Natural killer cell (primary cell): ENCODE measurements around the gene AQR. TPM values are rescaled to one million over a fixed set of nuclear protein-coding genes. Genes with fewer than 3 reads are reported as not detected.

Source experiments
- ATAC-seq, 3 donors: fragments of 150-1000 bp in 2 of 3; fragments of 200-7000 bp in 1 of 3; cut with Tn5 transposase; 1 replicate in 1 of 3; 2 replicates in 2 of 3; pipeline ENCODE4 v1.10.0; 2021; ENCODE audit warnings: mild to moderate bottlenecking in 2 of 3, moderate library complexity in 2 of 3
- DNase-seq, 2 donors: peaks; one replicate each; pipeline versions ENCODE4 v3.0.0 to v3.0.0-alpha.2; 2013 to 2021; ENCODE audit warnings: mixed read lengths in 1 of 2
- H3K27ac ChIP-seq: one replicate; pipeline ENCODE4 v1.5.1; 2013; ENCODE audit warnings: mild to moderate bottlenecking, low read length
- H3K27me3 ChIP-seq: one replicate; pipeline ENCODE4 v1.6.1; 2013; ENCODE audit warnings: low read length; ENCODE audit not compliant: control insufficient read depth, insufficient read depth
- H3K36me3 ChIP-seq: one replicate; pipeline ENCODE4 v1.6.1; 2013; ENCODE audit warnings: low read length; ENCODE audit not compliant: control insufficient read depth, insufficient read depth
- H3K4me1 ChIP-seq: one replicate; pipeline ENCODE4 v1.6.1; 2013; ENCODE audit warnings: low read length; ENCODE audit not compliant: control insufficient read depth, insufficient read depth
- H3K4me3 ChIP-seq: one replicate; pipeline ENCODE4 v1.5.1; 2013; ENCODE audit warnings: low read length
- H3K9me3 ChIP-seq: one replicate; pipeline ENCODE4 v1.6.1; 2013; ENCODE audit warnings: low read length; ENCODE audit not compliant: control insufficient read depth, insufficient read depth
- H3K27ac Mint-ChIP-seq, 2 donors: one replicate each; pipeline ENCODE4 v1.8.0; 2022; ENCODE audit warnings: mild to moderate bottlenecking in 2 of 2, mixed read lengths in 2 of 2, moderate library complexity in 1 of 2
- H3K27me3 Mint-ChIP-seq, 2 donors: one replicate each; pipeline ENCODE4 v1.8.0; 2022; ENCODE audit warnings: low read depth in 2 of 2, mixed read lengths in 2 of 2
- H3K36me3 Mint-ChIP-seq: one replicate; pipeline ENCODE4 v1.8.0; 2022; ENCODE audit warnings: mixed read lengths
- H3K4me1 Mint-ChIP-seq, 2 donors: one replicate each; pipeline ENCODE4 v1.8.0; 2022; ENCODE audit warnings: mixed read lengths in 2 of 2
- H3K4me3 Mint-ChIP-seq: one replicate; pipeline ENCODE4 v1.8.0; 2022; ENCODE audit warnings: mild to moderate bottlenecking, moderate library complexity, mixed read lengths
- H3K9me3 Mint-ChIP-seq, 2 donors: one replicate each; pipeline ENCODE4 v1.8.0; 2022; ENCODE audit warnings: mixed read lengths in 2 of 2
- WGBS: methylation state at CpG from one replicate; pipeline ENCODE4 v1.1.7; 2013; ENCODE audit warnings: missing lambda C conversion rate; ENCODE audit not compliant: insufficient coverage; 5-methylcytosine and 5-hydroxymethylcytosine counted together
- intact Hi-C: fragments of 100-400 bp; cut with micrococcal nuclease; formaldehyde crosslinking; loops from one replicate; pipeline ENCODE4 v1.14.2; 2022
- total RNA-seq, 4 donors: library from RNA; stranded (reverse); fragments of 120-200 nt in 1 of 4; gene quantifications; one replicate each; pipeline versions ENCODE4 v1.2.3 to v1.2.4, GENCODE V29; 2013 to 2022
- TF ChIP-seq, protein P1 (sequence below): fragments of 200-600 bp; IDR thresholded peaks from one replicate; pipeline ENCODE4 v1.8.0; 2022; ENCODE audit warnings: antibody characterized with exemption

AQR gene
- total RNA-seq, 3 donors from 2014 or later (not counting 1 experiment from before 2014, with no cell fraction given): 44.8 to 64.4 (median 53.0) TPM

DNA sequence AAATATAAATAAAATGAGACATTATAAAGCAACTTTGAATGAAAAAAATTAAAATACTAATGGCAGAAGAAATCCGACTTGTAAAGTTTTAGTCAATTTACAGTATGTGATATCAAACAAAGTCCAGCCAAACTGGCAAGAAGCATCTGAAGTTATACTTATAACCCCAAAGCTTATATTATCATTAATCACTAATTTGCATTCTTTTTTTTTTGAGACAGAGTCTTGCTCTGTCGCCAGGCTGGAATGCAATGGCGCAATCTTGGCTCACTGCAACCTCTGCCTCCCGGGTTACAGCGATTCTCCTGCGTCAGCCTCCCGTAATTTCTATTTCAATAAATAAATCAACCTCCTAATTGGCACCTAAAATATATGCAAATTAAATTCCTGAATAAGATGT, 80.1 kb downstream of the AQR start:
- no peak overlapping the region for H3K27ac Mint-ChIP-seq
- no peaks in the 10 kb centered on the region for H3K27me3 Mint-ChIP-seq
- H3K4me1 ChIP-seq: no peaks in the 10 kb centered on the region
- ATAC-seq: no peak
- peaks cover 5 to 7% of the 10 kb centered on the region in 2 donors for H3K9me3 Mint-ChIP-seq
- H3K36me3 ChIP-seq: peaks cover 80% of the 10 kb centered on the region
- H3K27ac ChIP-seq: no peak overlapping the region
- H3K4me3 ChIP-seq: no peak overlapping the region
- no peak overlapping the region for H3K4me3 Mint-ChIP-seq
- 99% methylated on average over 7 of the region's 7 CpGs for WGBS
- H3K4me1 Mint-ChIP-seq: peaks cover 5 to 15% of the 10 kb centered on the region in 2 donors
- DNase-seq: no peak
- H3K27me3 ChIP-seq: no peaks in the 10 kb centered on the region
- TF ChIP-seq, protein P1, sequence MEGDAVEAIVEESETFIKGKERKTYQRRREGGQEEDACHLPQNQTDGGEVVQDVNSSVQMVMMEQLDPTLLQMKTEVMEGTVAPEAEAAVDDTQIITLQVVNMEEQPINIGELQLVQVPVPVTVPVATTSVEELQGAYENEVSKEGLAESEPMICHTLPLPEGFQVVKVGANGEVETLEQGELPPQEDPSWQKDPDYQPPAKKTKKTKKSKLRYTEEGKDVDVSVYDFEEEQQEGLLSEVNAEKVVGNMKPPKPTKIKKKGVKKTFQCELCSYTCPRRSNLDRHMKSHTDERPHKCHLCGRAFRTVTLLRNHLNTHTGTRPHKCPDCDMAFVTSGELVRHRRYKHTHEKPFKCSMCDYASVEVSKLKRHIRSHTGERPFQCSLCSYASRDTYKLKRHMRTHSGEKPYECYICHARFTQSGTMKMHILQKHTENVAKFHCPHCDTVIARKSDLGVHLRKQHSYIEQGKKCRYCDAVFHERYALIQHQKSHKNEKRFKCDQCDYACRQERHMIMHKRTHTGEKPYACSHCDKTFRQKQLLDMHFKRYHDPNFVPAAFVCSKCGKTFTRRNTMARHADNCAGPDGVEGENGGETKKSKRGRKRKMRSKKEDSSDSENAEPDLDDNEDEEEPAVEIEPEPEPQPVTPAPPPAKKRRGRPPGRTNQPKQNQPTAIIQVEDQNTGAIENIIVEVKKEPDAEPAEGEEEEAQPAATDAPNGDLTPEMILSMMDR: no peak
- intact Hi-C loops: no loop called here
- peaks cover 7% of the 10 kb centered on the region for H3K9me3 ChIP-seq
- H3K36me3 Mint-ChIP-seq: peaks cover 48% of the 10 kb centered on the region

DNA sequence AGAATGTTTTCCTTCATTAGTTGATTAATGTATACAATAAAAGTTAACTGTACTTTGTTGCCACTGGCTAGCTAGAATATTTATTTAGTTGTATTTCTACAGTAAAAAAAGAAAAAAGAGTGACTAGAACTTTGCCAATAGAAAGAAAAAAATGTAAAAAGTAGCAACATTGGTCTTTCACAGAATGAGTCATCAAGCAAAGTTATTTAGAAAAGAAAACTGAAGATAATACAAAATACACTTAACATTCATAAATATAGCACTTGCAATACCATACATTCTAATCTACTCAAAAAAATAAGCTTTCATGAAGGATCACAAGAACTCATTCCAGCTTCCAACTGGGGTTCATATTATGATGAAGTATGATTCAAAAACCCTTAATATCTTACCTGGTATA, 83.4 kb downstream of the AQR start:
- DNase-seq (no peak), ATAC-seq (no peak)
- Mint-ChIP-seq H3K36me3 (peaks cover 34% of the 10 kb centered on the region), H3K27ac (no peak overlapping the region), H3K27me3 (no peaks in the 10 kb centered on the region), H3K9me3 (no peaks in the 10 kb centered on the region), H3K4me3 (no peak overlapping the region), H3K4me1 (peaks cover 3 to 5% of the 10 kb centered on the region in 2 donors)
- Histone ChIP-seq H3K36me3 (peaks cover 82% of the 10 kb centered on the region), H3K4me1 (no peaks in the 10 kb centered on the region), H3K27me3 (no peaks in the 10 kb centered on the region), H3K9me3 (no peaks in the 10 kb centered on the region), H3K27ac (no peak overlapping the region), H3K4me3 (no peak overlapping the region)
- intact Hi-C loops: no loop called here
- TF ChIP-seq, protein P1: no peak

DNA sequence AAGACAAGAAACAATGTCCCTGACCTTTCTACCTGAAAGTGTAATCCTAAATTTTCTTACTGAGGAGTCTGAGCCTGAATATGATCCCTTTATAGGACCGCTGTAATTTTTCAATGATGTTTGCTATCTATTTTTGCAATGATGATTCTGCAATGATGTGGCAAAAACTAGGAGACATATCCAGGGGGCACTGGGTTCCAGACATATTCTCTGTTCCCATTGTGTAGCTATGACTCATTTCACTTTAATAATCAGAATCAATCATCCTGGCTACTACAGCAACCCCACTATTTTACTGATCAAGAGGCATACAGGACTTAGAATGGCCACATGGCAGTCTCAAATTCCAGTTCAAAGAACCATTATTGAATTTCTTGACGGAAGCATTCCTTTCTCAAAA, 85.9 kb downstream of the AQR start:
- Mint-ChIP-seq H3K27me3 (no peaks in the 10 kb centered on the region), H3K27ac (no peak overlapping the region), H3K36me3 (peaks cover 41% of the 10 kb centered on the region), H3K9me3 (no peaks in the 10 kb centered on the region), H3K4me1 (peaks cover 0 to 5% of the 10 kb centered on the region in 2 donors), H3K4me3 (no peak overlapping the region)
- TF ChIP-seq, protein P1: no peak
- DNase-seq (no peak), ATAC-seq (no peak)
- no peaks in the 10 kb centered on the region for H3K4me1 ChIP-seq
- H3K9me3 ChIP-seq: no peaks in the 10 kb centered on the region
- H3K4me3 ChIP-seq: no peak overlapping the region
- no peaks in the 10 kb centered on the region for H3K27me3 ChIP-seq
- H3K27ac ChIP-seq: no peak overlapping the region
- intact Hi-C loops: no loop called here
- 100% methylated on average over 2 of the region's 2 CpGs for WGBS
- H3K36me3 ChIP-seq: peaks cover 74% of the 10 kb centered on the region

DNA sequence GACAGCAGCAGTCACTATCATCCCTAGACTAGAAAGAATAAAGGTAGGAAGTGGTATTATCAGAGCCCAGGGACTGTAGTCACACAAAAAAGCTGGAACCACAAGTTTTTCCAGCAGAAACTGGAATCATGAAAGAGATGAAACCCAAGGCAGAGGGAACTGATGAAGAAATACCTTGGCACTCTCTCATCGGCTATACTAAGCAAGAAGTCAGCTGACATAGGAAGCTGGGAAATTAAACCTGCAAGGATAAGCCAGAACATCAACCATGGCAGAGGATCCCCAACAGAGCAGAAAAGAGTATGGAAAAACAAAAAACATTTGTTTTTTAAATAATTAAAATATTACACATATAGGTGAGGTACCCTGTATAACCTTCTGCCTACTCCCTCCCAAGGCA, 86.5 kb downstream of the AQR start:
- H3K27me3 Mint-ChIP-seq: no peaks in the 10 kb centered on the region
- H3K36me3 ChIP-seq: peaks cover 74% of the 10 kb centered on the region
- peaks cover 41% of the 10 kb centered on the region for H3K36me3 Mint-ChIP-seq
- peak overlapping the region in 1 of 2 donors; percentile 14 for H3K27ac Mint-ChIP-seq
- no peak overlapping the region for H3K4me3 ChIP-seq
- no peak overlapping the region for H3K27ac ChIP-seq
- no peak overlapping the region for H3K4me3 Mint-ChIP-seq
- H3K4me1 ChIP-seq: no peaks in the 10 kb centered on the region
- H3K9me3 Mint-ChIP-seq: no peaks in the 10 kb centered on the region
- no peak for ATAC-seq
- TF ChIP-seq, protein P1: no peak
- WGBS: 100% methylated on average over 1 of the region's 1 CpG
- intact Hi-C loops: no loop called here
- no peak for DNase-seq
- no peaks in the 10 kb centered on the region for H3K9me3 ChIP-seq
- peaks cover 0 to 5% of the 10 kb centered on the region in 2 donors for H3K4me1 Mint-ChIP-seq
- H3K27me3 ChIP-seq: no peaks in the 10 kb centered on the region
